Measurements from ENCODE around the gene IMMP2L.

The IMMP2L gene

DNA sequence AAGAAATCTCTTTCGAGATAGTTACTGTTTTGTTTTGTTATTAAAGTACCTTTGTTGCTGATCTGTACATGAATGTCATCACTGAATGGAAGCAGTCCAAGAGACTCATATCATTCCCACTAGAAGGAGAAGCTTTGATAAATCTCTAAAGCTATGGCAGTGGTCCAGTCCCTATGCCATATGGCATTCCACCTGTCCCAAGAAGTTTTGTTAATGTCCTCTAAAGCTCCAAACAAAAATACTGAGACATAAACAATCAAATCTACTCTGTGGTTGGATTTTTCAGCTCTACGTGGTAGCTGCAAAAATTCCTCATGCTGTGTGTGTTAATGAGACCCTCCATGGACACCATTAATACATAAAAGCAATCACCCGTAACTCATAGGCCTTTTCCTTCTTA, 377.3 kb downstream of the IMMP2L start:
- H3K4me1 ChIP-seq (ENCODE audit: control insufficient read depth in 1 of 2, insufficient read depth in 1 of 2, low read depth in 1 of 2, low read length in 1 of 2) = no peaks in the 10 kb centered on the region
- no peaks in the 10 kb centered on the region for H3K9me3 ChIP-seq
- H3K27ac ChIP-seq = no peak overlapping the region
- no peaks in the 10 kb centered on the region for H3K27me3 ChIP-seq
- TF ChIP-seq, protein P1, sequence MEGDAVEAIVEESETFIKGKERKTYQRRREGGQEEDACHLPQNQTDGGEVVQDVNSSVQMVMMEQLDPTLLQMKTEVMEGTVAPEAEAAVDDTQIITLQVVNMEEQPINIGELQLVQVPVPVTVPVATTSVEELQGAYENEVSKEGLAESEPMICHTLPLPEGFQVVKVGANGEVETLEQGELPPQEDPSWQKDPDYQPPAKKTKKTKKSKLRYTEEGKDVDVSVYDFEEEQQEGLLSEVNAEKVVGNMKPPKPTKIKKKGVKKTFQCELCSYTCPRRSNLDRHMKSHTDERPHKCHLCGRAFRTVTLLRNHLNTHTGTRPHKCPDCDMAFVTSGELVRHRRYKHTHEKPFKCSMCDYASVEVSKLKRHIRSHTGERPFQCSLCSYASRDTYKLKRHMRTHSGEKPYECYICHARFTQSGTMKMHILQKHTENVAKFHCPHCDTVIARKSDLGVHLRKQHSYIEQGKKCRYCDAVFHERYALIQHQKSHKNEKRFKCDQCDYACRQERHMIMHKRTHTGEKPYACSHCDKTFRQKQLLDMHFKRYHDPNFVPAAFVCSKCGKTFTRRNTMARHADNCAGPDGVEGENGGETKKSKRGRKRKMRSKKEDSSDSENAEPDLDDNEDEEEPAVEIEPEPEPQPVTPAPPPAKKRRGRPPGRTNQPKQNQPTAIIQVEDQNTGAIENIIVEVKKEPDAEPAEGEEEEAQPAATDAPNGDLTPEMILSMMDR (IDR thresholded peaks at IDR 0.05) = no peak
- H3K36me3 ChIP-seq = no peaks in the 10 kb centered on the region
- no peak overlapping the region for H3K4me3 ChIP-seq (ENCODE audit: low read depth in 1 of 2, low read length in 1 of 2)

- no peaks in the 10 kb centered on the region for H3K27me3 ChIP-seq
- H3K4me1 ChIP-seq (ENCODE audit: control insufficient read depth in 1 of 2, insufficient read depth in 1 of 2, low read depth in 1 of 2, low read length in 1 of 2) = no peaks in the 10 kb centered on the region
- no peak overlapping the region for H3K4me3 ChIP-seq (ENCODE audit: low read depth in 1 of 2, low read length in 1 of 2)
- no peak overlapping the region for H3K27ac ChIP-seq
- no peaks in the 10 kb centered on the region for H3K9me3 ChIP-seq
- H3K36me3 ChIP-seq = no peaks in the 10 kb centered on the region
- TF ChIP-seq, protein P1 (IDR thresholded peaks at IDR 0.05) = no peak
Measured at GRCh38 chr7:111183321-111183720, 379.0 kb downstream of the IMMP2L start.

- TF ChIP-seq, protein P1 (IDR thresholded peaks at IDR 0.05) = no peak
Measured at GRCh38 chr7:111180338-111180737, 382.0 kb downstream of the IMMP2L start.

DNA sequence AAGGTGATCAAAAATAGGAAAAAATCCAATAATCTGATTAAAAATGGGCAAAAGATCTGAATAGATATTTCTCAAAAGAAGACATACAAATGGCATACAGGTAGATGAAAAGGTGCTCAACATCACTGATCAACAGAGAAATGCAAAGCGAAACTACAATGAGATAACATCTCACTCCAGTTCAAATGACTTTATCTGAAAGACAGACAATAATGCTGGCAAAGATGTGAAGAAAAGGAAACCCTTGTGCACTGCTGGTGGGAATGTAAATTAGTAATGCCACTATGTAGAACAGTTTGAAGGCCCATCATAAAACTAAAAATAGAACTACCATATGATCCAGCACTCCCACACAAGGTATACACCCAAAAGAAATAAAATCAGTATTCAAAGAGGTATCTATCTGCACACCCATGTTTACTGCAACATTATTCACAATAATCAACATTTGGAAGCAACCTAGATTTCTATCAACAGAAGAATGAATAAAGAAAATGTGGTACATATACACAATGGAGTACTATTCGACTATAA, 386.3 kb downstream of the IMMP2L start:
- Histone ChIP-seq H3K4me3 (ENCODE audit: low read depth in 1 of 2, low read length in 1 of 2) (no peak overlapping the region), H3K36me3 (no peaks in the 10 kb centered on the region), H3K4me1 (ENCODE audit: control insufficient read depth in 1 of 2, insufficient read depth in 1 of 2, low read depth in 1 of 2, low read length in 1 of 2) (no peaks in the 10 kb centered on the region), H3K27ac (no peak overlapping the region), H3K27me3 (no peaks in the 10 kb centered on the region), H3K9me3 (no peaks in the 10 kb centered on the region)
- TF ChIP-seq, protein P1 (IDR thresholded peaks at IDR 0.05) = no peak

More at GRCh38 chr7:111180338-111180737, 382.0 kb downstream of the IMMP2L start:
- H3K4me3 ChIP-seq (ENCODE audit: low read depth in 1 of 2, low read length in 1 of 2) = no peak overlapping the region
- H3K4me1 ChIP-seq (ENCODE audit: control insufficient read depth in 1 of 2, insufficient read depth in 1 of 2, low read depth in 1 of 2, low read length in 1 of 2) = no peaks in the 10 kb centered on the region
- H3K27ac ChIP-seq = no peak overlapping the region
- H3K36me3 ChIP-seq = no peaks in the 10 kb centered on the region
- no peaks in the 10 kb centered on the region for H3K9me3 ChIP-seq
- H3K27me3 ChIP-seq = no peaks in the 10 kb centered on the region

- TF ChIP-seq, protein P1 (IDR thresholded peaks at IDR 0.05) = no peak
- no peaks in the 10 kb centered on the region for H3K27me3 ChIP-seq
Measured at GRCh38 chr7:111174510-111174909, 387.8 kb downstream of the IMMP2L start.

GRCh38 chr7:111173990-111174389, 388.3 kb downstream of the IMMP2L start:
- TF ChIP-seq, protein P1 (IDR thresholded peaks at IDR 0.05) = no peak
- Histone ChIP-seq H3K4me3 (ENCODE audit: low read depth in 1 of 2, low read length in 1 of 2) (no peak overlapping the region), H3K36me3 (no peaks in the 10 kb centered on the region), H3K27me3 (no peaks in the 10 kb centered on the region), H3K27ac (no peak overlapping the region), H3K9me3 (no peaks in the 10 kb centered on the region), H3K4me1 (ENCODE audit: control insufficient read depth in 1 of 2, insufficient read depth in 1 of 2, low read depth in 1 of 2, low read length in 1 of 2) (no peaks in the 10 kb centered on the region)

More at GRCh38 chr7:111174510-111174909, 387.8 kb downstream of the IMMP2L start:
- no peak overlapping the region for H3K4me3 ChIP-seq (ENCODE audit: low read depth in 1 of 2, low read length in 1 of 2)
- no peaks in the 10 kb centered on the region for H3K4me1 ChIP-seq (ENCODE audit: control insufficient read depth in 1 of 2, insufficient read depth in 1 of 2, low read depth in 1 of 2, low read length in 1 of 2)
- H3K27ac ChIP-seq = no peak overlapping the region
- no peaks in the 10 kb centered on the region for H3K36me3 ChIP-seq
- H3K9me3 ChIP-seq = no peaks in the 10 kb centered on the region
